GM21825 (cell line): ENCODE results near the gene ZDHHC17.

Experiments
- ATAC-seq: cut with Tn5 transposase; IDR thresholded peaks from one replicate; pipeline ENCODE4 v1.9.1; 2021; ENCODE audit warnings: mild to moderate bottlenecking, moderate library complexity; ENCODE audit not compliant: unreplicated experiment

The ZDHHC17 gene

GRCh38 chr12:76876696-76877229, 112.8 kb downstream of the ZDHHC17 start:
- no peak for ATAC-seq

GRCh38 chr12:76878099-76878898, 114.4 kb downstream of the ZDHHC17 start:
- peak; percentile 33 for ATAC-seq

- peak; percentile 90 for ATAC-seq
Measured at GRCh38 chr12:76878899-76879709, 115.2 kb downstream of the ZDHHC17 start, which contains the start of gene CSRP2. CSRP2 (minus strand) TSS chr12:76879019; CDS start chr12:76866260, 12,759 bp downstream.

DNA sequence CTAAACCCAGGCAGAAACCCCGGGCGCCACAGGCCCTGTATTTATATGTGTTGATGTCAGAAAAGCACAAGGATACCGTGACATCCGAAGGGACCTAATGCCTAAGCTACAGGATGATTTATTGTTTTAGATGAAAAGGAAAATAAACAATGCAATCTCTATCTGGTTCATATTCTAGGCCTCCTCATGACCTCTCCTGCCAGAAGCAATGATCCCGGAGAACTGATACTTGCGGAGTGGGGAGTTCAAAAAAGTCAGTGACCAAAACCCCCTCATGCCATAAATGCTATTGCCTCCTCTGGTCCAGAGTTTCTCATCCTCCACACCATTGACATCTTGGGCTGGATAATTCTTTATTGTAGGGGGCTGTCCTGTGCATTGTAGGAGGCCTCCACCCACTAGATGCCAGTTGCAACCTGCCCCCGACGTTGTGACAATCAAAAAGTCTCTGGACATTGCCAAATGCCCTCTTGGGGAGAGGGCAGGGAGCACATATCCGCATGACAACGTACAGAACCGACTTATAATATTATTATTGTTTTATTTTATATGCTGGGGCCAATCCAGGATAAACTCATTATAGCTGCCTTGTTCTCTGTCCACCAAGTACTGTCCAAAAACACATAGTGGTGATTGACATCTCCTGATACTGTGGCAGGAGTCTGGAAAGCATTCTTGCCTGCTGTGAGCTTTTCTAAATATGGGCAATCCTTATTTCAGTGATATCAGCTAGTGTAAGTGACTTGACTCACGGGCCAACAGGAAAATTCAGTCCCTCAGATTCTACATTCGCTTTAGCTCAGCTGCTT, 116.0 kb downstream of the ZDHHC17 start:
- no peak for ATAC-seq

DNA sequence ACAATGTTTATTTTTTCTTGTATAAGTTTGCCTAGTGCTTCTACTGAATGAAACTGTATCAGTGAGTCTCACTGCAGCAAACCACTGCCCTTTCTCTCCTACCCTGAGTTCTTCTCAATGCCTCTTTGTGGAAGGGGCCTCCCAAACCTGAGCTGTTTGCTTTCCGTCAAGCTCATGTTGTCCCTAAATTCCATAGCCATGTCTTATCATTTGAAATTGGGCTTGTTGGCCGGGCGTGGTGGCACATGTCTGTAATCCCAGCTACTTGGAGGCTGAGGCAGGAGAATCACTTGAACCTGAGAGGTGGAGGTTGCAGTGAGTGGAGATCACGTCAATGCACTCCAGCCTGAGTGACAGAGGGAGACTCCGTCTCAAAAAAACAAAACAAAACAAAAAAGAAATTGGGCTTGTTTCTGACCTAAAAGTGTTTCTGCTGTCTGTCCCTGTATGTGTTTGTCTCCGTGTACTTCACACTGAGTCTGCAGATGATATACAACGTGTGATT, 116.7 kb downstream of the ZDHHC17 start:
- no peak for ATAC-seq

- ATAC-seq, result no peak
Measured at GRCh38 chr12:76881142-76881541, 117.2 kb downstream of the ZDHHC17 start.

- ATAC-seq, result no peak
Measured at GRCh38 chr12:76882367-76882766, 118.5 kb downstream of the ZDHHC17 start.

DNA sequence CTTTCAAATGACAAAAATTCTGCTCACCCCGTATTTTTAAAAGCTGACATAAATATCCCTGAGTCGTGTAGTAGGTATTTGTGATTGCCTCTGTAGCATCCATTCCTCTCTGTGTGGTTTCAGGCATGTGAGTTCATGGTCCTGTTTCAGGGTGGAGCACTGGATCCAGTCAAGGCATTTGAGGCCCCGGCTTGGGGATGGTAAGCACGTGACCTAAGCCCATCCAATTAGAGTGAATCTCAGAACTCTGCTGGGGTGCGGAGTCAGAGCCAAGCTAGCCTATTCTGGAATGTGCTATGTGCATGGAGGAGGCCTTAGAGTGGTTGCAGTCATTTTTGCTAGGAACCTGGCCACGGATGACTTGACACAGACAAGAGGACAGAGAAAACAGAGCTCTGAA, 119.2 kb downstream of the ZDHHC17 start:
- no peak for ATAC-seq

DNA sequence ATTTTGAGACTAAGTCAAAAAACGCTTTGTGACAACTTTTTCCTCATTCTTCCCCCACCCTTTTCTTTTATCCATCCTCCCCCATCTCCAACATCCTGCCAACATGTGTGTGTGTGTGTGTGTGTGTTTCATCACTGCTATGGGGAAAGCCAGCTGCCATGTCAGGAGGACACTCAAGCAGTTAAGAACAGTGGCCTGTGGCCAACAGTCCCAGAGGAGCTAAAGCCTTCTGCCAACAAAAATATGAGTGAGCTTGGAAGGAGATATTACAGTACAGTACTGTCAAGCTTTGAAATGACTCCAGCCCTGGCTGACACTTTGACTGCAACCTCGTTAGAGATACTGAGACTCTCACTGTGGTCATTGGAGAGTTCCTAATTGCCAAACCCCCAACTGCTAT, 119.9 kb downstream of the ZDHHC17 start:
- ATAC-seq, result no peak

DNA sequence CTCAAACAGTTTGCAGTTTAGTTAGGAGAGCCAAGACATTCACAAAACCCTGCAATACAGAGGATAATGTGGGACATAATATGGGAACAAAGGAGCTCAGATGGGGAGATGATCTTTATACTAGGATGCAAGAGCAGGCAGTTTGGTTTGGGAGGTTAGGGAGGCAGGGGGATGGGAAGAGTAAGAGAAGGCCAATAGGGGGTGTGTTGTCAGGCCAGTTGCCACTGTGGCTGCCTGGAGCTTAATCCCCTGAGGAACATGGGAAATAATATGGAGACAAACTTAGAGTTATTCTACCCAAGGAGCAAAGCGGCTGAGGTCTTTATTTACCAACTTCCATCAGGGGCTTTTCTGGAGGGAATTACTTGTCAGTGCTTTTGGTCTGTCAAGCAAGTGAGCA, 124.9 kb downstream of the ZDHHC17 start:
- no peak for ATAC-seq

DNA sequence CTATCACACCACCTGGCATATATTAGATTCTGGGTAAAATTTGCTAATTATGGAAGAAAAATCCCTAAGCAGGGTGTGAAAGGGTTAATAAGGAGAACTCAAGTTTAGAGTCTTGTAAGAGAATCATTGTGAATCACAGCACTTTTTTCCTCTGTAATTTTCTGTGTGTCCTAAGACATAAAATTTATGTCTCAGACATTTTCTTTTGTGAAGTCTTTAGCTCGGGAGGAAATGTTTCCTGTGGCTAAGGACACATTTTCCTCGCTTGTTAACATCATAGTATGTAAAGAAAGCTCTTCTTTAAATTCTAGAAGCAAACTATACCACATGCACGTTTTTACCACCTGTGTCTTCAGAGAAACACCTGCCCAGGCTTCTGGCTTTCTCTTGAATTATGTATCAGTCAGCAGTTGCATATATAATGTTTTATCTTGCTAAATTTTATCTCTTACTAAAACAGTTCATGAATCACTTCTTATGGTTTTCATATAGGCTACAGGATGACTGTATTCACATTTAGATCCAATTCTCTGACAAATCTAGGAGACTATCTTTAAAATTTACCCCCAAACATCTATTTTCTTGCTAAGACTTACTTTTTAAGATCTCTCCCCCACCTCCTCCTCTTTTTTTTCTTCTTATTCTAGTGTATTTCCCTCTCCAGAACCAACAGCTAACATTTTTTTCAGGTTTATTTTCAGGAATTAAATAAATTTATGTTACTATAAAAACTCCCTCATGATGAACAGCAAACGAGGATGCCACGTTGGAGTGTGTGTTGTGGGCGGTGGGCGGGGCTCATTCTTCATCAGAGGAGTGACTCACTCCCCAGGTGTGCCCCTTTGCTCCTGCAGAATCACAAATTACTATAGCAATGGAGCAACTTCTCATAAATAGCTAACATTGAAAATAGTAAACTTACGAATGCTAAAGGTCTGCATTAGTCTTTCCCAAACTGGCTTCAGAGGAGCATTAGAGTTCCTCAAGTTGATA, 126.5 kb downstream of the ZDHHC17 start:
- ATAC-seq, result no peak

- ATAC-seq, result no peak
Measured at GRCh38 chr12:76891609-76892008, 127.7 kb downstream of the ZDHHC17 start.

DNA sequence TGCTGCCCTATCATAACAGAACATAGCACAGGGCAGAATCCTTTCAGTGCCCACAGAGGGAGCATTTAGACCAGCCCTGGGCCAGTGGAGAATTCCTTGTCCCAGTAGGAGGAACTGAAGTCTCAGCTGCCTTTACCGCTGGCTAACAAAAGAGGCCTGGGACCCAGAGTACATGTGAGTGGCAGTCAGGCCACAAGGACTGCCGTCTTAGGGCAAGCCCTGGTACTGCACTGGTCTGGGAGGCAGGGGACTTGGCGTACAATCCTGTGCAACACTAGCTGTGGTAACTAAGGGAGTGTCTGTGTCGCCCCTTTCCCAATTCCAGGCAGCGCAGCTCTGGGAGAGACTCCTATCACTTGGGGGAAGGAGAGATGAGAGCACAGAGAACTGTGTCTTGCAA, 131.9 kb downstream of the ZDHHC17 start:
- no peak for ATAC-seq

GRCh38 chr12:76896274-76896673, 132.4 kb downstream of the ZDHHC17 start:
- ATAC-seq, result no peak

DNA sequence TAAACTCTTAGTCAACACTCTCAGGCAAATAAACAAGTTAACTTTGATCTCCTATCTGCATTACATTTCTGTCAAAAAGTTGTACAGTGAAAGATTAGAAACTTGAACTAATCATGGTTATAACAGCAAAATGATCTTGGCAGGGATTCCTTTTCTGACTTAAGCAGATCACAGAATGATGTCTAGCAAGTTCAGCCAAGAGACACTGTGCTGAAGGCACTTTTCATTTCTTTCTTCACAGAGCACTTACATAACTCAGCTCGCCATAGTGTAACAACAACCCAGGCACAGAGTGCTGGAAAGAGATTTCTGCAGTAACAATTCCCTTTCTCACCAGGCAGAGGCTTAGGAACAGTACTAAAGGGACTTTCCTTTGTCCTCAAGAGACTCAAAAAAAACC, 134.5 kb downstream of the ZDHHC17 start:
- no peak for ATAC-seq

- no peak for ATAC-seq
Measured at GRCh38 chr12:76899522-76899921, 135.6 kb downstream of the ZDHHC17 start.

GRCh38 chr12:76901628-76902380, 137.9 kb downstream of the ZDHHC17 start:
- no peak for ATAC-seq
